ENCODE measurements around the gene ZC3H18.

- TF ChIP-seq POLR2AphosphoS5 (IDR thresholded peaks at IDR 0.05; ENCODE audit: borderline replicate concordance, low read depth, low read length) (no peak), EZH2 (IDR thresholded peaks at IDR 0.05) (no peak), FOXP2 (optimal IDR thresholded peaks at IDR 0.05; ENCODE audit: control extremely low read depth, extremely low read length, insufficient read depth) (no peak)
Measured at GRCh38 chr16:88599092-88599733, 29.0 kb downstream of the ZC3H18 start.
